Heart left ventricle (tissue), 13 donors: ENCODE measurements around the gene PREX1.

ENCODE experiments used
- CTCF ChIP-seq, 12 donors: fragments of 200-600 bp; sonication (generic) in 4 of 12; IDR thresholded peaks; one replicate each; pipeline versions ENCODE4 v1.5.0 to v1.8.0; 2018 to 2022; ENCODE audit warnings: antibody characterized with exemption in 12 of 12, mild to moderate bottlenecking in 5 of 12
- POLR2A ChIP-seq, 2 donors: fragments of 450-650 bp; IDR thresholded peaks; one replicate each; pipeline ENCODE4 v1.6.1; 2017; ENCODE audit warnings: antibody characterized with exemption in 2 of 2, mild to moderate bottlenecking in 2 of 2, moderate library complexity in 2 of 2
- donor health status: ischemic (EF 13 %, LVEDD 7.1; RV severe dilation, severe dysfunction).
- donor health status: DM: no; HTN: yes; CAD: no.
- donor health status: DM: no; HTN: no; CAD: no.
- donor health status: ischemic (EF 25% LVEDD 6.9; RV normal size, moderate dysfunction).
- donor health status: ischemic (EF 25% LVEDD 5.7; RV mildly dilated, moderate dysfunction).
- donor health status: ischemic (EF 35%, LVEDD 5.7; RV mildly dilated, moderate dysfunction).
- donor health status: nonischemic (EF 11% LVEDD 7.7; RV severe dilation, severe dysfunction).
- donor health status: DM: yes; HTN: yes; CAD: no.
- donor health status: PGD.
- donor health status: ischemic (EF 29% LVEDD 5.4; RV normal size, mild dysfunction).
- donor health status: nonischemic (EF 23%, LVEDD 6.1; RV moderate dilation, normal function).

- TF ChIP-seq CTCF (IDR thresholded peaks at IDR 0.05) (no peak), POLR2A (IDR thresholded peaks at IDR 0.05) (no peak)
Measured at GRCh38 chr20:48809673-48810072, 18.1 kb downstream of the PREX1 start.
